ENCODE data around the gene P2RY12. TPM values are rescaled to one million over a fixed set of nuclear protein-coding genes. Genes with fewer than 3 reads are reported as not detected.

P2RY12 gene
- total RNA-seq, 4 donors from 2014 or later, result 0.31 to 7.8 (median 3.7) TPM

DNA sequence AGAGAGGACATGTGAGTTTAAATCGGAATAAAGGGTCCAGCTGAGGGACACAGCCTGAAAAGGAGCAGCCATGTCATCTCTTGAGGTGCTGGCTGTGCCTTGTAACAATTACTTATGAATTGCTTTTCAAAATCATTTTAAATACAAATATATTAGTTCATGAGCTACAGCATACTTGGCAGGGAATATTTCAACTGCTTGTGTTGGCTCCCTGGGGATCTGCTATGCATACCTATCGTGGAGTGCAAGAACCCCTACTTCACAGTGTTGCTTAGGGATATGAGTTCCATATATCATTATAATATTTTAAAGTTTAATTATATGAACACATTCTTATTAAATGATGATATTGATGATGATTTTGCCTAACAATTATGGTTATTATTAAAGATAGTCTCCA, 87.1 kb downstream of the P2RY12 start:
- WGBS, 2 donors (ENCODE audit: low coverage in 1 of 2), result 64 to 81% methylated on average over 2 of the region's 2 CpGs
- Histone ChIP-seq H3K36me3 (no peaks in the 10 kb centered on the region), H3K27ac (no peak overlapping the region), H3K9me3 (no peaks in the 10 kb centered on the region), H3K4me3 (no peak overlapping the region), H3K4me1 (no peaks in the 10 kb centered on the region), H3K27me3 (no peaks in the 10 kb centered on the region)
- ATAC-seq, result no peak
- TF ChIP-seq EP300 (IDR thresholded peaks at IDR 0.05), result no peak
- TF ChIP-seq POLR2A (IDR thresholded peaks at IDR 0.05), result no peak
- TF ChIP-seq, protein P1, sequence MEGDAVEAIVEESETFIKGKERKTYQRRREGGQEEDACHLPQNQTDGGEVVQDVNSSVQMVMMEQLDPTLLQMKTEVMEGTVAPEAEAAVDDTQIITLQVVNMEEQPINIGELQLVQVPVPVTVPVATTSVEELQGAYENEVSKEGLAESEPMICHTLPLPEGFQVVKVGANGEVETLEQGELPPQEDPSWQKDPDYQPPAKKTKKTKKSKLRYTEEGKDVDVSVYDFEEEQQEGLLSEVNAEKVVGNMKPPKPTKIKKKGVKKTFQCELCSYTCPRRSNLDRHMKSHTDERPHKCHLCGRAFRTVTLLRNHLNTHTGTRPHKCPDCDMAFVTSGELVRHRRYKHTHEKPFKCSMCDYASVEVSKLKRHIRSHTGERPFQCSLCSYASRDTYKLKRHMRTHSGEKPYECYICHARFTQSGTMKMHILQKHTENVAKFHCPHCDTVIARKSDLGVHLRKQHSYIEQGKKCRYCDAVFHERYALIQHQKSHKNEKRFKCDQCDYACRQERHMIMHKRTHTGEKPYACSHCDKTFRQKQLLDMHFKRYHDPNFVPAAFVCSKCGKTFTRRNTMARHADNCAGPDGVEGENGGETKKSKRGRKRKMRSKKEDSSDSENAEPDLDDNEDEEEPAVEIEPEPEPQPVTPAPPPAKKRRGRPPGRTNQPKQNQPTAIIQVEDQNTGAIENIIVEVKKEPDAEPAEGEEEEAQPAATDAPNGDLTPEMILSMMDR (IDR thresholded peaks at IDR 0.05), result no peak
- no peak for TF ChIP-seq POLR2AphosphoS5 (IDR thresholded peaks at IDR 0.05)

DNA sequence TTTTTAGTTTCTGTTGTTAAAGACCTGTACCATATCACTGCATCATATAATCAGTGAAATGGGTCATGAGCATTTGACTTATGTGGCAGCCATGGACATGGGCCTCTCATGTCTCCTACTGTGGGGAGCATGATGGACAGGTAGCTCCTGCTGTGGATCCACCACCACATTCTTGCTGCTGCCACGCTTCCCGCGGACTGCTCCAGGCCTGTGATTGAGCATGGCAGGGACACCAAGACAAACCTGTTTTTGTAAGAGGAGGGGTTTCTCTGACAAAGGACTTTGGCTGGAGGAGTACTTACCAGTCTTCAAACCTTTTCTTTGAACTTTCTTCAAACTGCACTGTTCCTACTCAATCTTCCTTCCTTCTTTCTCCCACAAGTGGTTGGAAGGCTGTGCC, 88.3 kb downstream of the P2RY12 start:
- ATAC-seq, result no peak
- 60 to 70% methylated on average over 1 to 3 of the region's 3 CpGs for WGBS, 2 donors (ENCODE audit: low coverage in 1 of 2)

DNA sequence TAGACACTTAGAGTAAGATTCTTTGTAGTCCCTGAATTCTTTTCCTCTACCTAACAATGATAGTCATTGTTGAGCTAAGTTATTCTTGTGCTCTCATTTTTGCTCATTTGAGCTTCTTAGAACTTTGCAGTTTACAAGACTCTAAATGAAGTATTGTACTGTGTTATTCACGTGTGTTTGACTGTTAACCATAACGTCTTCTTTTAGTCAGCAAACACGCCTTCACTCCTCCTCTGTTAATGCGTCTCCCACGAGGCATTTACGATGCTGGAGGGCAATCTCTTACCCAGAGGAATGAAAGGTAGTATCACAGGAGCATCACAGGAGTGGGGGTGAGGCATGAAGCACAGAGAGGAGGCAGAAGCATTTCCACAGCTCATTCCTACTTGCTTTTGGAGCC, 91.4 kb downstream of the P2RY12 start:
- H3K27ac ChIP-seq, result no peak overlapping the region
- no peaks in the 10 kb centered on the region for H3K9me3 ChIP-seq
- no peaks in the 10 kb centered on the region for H3K36me3 ChIP-seq
- no peaks in the 10 kb centered on the region for H3K4me1 ChIP-seq
- no peaks in the 10 kb centered on the region for H3K27me3 ChIP-seq
- H3K4me3 ChIP-seq, result no peak overlapping the region
- 69% methylated on average over 6 of the region's 6 CpGs; no CpG with 5 or more reads in 1 of the 2 donors for WGBS, 2 donors (ENCODE audit: low coverage in 1 of 2)
- no peak for ATAC-seq
- TF ChIP-seq, protein P1 (IDR thresholded peaks at IDR 0.05), result no peak
- TF ChIP-seq POLR2A (IDR thresholded peaks at IDR 0.05) (no peak), POLR2AphosphoS5 (IDR thresholded peaks at IDR 0.05) (no peak), EP300 (IDR thresholded peaks at IDR 0.05) (no peak)

More for the DNA sequence above, 88.3 kb downstream of the P2RY12 start:
- Histone ChIP-seq H3K4me1 (no peaks in the 10 kb centered on the region), H3K9me3 (no peaks in the 10 kb centered on the region), H3K36me3 (no peaks in the 10 kb centered on the region), H3K27me3 (no peaks in the 10 kb centered on the region), H3K4me3 (no peak overlapping the region), H3K27ac (no peak overlapping the region)
- no peak for TF ChIP-seq POLR2A (IDR thresholded peaks at IDR 0.05)
- no peak for TF ChIP-seq POLR2AphosphoS5 (IDR thresholded peaks at IDR 0.05)
- TF ChIP-seq, protein P1 (IDR thresholded peaks at IDR 0.05), result no peak
- no peak for TF ChIP-seq EP300 (IDR thresholded peaks at IDR 0.05)

DNA sequence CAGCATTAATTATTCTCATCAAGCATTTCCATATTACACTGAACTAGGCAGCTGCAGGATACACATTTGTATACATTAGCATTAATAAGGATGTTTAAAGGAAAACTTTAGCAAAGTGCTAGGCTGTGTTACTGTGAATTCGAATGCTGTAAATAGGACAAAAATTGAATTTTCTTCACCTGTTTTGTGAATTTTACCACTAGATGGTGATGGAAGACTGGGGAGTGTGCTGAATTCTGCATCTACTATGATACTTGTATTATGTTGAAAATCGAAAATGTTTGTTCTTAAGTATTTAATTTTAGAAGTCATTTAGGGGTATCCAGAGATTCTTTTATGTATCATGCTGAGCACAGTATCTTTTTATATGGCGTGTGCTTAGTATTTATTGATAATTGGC, 93.9 kb downstream of the P2RY12 start:
- Histone ChIP-seq H3K4me3 (no peak overlapping the region), H3K9me3 (no peaks in the 10 kb centered on the region), H3K36me3 (no peaks in the 10 kb centered on the region), H3K27me3 (no peaks in the 10 kb centered on the region), H3K27ac (no peak overlapping the region), H3K4me1 (no peaks in the 10 kb centered on the region)
- TF ChIP-seq POLR2AphosphoS5 (IDR thresholded peaks at IDR 0.05), result no peak
- TF ChIP-seq, protein P1 (IDR thresholded peaks at IDR 0.05), result peak in 2 of 4 experiments; percentile 20 to 44
- ATAC-seq, result no peak
- 32 to 40% methylated on average over 3 of the region's 3 CpGs for WGBS, 2 donors (ENCODE audit: low coverage in 1 of 2)

DNA sequence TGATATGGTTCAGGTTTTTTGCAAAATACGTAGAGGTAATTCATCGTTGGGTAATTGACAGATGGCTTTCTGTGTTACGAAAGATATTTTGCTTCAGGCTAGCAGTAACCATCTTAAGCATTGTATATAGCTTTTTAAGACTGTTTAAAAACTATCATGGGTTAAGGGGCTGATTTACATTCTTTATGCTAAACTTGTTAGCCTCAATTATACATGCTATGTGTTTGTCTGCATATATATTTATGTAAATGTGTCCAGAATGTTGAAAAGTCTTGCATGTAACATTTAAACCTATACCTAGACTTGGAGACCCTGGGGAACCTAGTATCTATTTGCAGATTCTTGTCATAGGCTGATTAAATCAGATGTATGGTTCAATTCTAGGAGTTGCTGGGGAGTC, 95.1 kb downstream of the P2RY12 start:
- WGBS, 2 donors (ENCODE audit: low coverage in 1 of 2), result 6 to 92% methylated on average over 3 of the region's 3 CpGs
- Histone ChIP-seq H3K36me3 (no peaks in the 10 kb centered on the region), H3K4me1 (peaks cover 0 to 4% (median 0%) of the 10 kb centered on the region in 3 donors), H3K27me3 (no peaks in the 10 kb centered on the region), H3K27ac (no peak overlapping the region), H3K4me3 (no peak overlapping the region), H3K9me3 (no peaks in the 10 kb centered on the region)
- TF ChIP-seq EP300 (IDR thresholded peaks at IDR 0.05) (no peak), POLR2AphosphoS5 (IDR thresholded peaks at IDR 0.05) (no peak), POLR2A (IDR thresholded peaks at IDR 0.05) (no peak)
- TF ChIP-seq, protein P1 (IDR thresholded peaks at IDR 0.05), result no peak
- no peak for ATAC-seq

Other genes with a start within 250 kb of the P2RY12 start
- 1 to 10 TPM in 2 of 4 donors, under 1 TPM in 2; 0.31 to 4.3 (median 1.2) TPM for gene GPR171, start 181.5 kb downstream of the P2RY12 start, total RNA-seq
- 10 to 100 TPM in 3 of 4 donors, 1 to 10 TPM in 1; 1.8 to 90.5 (median 16.2) TPM for gene P2RY14, start 106.2 kb downstream of the P2RY12 start, total RNA-seq
- 1 to 10 TPM in 1 of 4 donors, not detected in 3; 3.5 TPM for gene GPR87, start 67.9 kb downstream of the P2RY12 start, total RNA-seq
- 1 to 10 TPM in 2 of 4 donors, under 1 TPM in 1, not detected in 1; 0.58 to 2.5 (median 1.6) TPM for gene P2RY13, start 55.2 kb downstream of the P2RY12 start, total RNA-seq
- 1 to 10 TPM; 1.4 to 8.3 (median 2.4) TPM for gene IGSF10, start 76.3 kb upstream of the P2RY12 start, total RNA-seq